Fibroblast of skin of right quadriceps (primary cell): Measurements from ENCODE around the gene MRGPRX4.

ENCODE experiments used
- DNase-seq: peaks from one replicate; pipeline ENCODE4 v3.0.0-alpha.2; 2013

Gene MRGPRX4

DNA sequence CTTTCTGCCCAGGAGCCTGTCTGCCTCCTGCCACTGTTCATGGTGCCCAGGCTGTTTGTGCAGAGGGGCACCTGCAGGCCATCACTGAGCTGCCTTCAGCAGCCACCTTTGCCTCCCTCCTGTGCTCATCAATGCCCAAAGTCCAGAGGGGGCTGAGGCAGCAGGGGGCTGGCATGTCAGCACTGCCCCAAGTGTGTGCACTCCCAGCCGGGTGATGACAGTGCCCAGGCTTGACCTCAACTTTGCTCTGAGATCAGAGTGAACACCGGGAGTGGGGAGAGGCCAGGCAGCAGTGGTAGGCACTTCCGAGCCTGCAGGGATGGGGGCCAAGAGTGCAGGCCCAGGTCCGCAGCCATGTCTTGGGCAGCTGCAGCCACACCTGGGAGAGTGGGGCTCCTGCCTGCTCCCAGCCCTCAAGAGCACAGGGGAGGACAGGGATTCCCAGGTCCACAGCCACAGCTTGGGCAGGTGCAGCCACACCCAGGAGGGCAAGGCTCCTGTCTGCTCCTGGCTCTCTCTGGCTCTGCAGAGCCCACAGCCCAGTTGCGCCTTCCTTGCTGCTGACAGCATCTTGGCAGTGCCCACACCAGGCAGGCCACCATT is 48.7 kb downstream of the MRGPRX4 start:
- no peak for DNase-seq

DNA sequence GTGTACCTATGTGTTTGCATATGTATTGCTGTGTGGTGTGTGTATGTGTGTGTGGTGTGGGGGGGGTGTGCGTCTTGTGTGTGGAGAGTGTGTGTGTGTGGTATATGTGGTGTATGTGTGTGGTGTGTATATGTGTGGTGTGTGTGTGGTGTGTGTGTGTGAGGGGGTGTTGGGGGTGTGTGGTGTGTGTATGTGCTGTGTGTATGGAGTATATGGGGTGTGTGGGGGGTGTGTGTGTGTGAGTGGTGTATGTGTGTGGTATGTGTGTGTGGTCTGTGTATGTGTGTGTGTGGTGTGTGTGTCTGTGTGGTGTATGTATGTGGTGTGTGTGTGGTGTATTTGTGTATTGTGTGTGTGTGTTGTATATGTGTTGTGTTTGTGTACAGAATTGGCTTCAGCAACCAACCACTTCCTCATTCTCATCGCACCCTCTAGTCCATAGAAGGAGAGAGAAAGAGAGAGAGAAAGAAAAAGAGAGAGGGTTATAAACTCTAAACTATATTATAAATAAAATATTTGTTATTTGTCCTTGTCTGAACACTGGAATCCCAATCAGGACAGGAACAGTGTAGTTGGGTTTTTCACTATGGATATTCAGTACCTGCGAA is 50.3 kb downstream of the MRGPRX4 start:
- DNase-seq, result no peak
